ENCODE data around the gene SH3BP1. TPM values are rescaled to one million over a fixed set of nuclear protein-coding genes. Genes with fewer than 3 reads are reported as not detected.

Gene SH3BP1
- total and polyA plus RNA-seq, 2 of the 13 experiments (the other 11 are each of a cell fraction or from before 2014, with no cell fraction given): 8.4 to 18.5 TPM

DNA sequence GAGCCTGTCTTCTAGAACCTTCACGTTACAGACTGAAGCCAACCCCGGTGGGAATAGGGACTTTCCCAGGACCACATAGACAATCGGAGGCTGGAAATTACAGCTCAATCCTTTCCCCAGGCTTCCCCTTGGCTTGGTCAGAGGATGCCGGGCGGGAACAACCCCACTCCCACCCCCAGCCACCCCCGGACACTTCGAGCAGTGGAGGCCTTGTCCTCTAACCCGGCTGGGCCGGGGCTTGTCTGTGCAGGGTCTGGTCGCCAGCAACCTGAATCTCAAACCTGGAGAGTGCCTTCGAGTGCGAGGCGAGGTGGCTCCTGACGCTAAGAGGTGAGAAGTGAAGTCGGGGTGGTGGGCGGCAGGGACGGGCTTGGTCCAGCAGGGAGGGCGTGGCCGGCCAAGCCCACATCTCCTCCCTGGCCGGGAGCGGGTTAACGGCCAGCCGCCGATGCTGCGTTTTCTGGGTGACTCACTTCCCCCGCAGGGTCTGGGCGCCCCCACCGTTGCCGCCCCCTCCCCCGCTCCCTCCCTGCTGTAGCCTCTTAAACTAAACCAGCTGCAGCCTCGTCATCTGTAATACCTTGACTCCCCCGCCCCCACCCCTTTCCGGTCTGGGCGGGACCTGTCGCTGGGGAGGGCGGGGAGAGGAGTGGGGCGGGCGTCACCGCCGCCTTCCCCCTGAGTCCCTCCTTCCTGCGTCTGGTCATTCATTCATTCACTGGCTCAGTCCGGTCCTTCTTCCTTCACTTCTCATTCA lies 37.4 kb downstream of the SH3BP1 start (continued):
- no peak for TF ChIP-seq HNF1A (IDR thresholded peaks at IDR 0.05; ENCODE audit: low read depth)
- TF ChIP-seq HNF1A (CRISPR knock-in tag; IDR thresholded peaks at IDR 0.05; ENCODE audit: borderline replicate concordance): no peak
- no peak for TF ChIP-seq SCMH1 (CRISPR knock-in tag; IDR thresholded peaks at IDR 0.05; ENCODE audit: borderline replicate concordance)
- peak; percentile 66; the same call in 1 of the 2 replicates for TF ChIP-seq MTA1 (CRISPR knock-in tag; IDR thresholded peaks at IDR 0.05; ENCODE audit: borderline replicate concordance)
- no peak for TF ChIP-seq CAMTA2 (CRISPR knock-in tag; IDR thresholded peaks at IDR 0.05; ENCODE audit: borderline replicate concordance)
- TF ChIP-seq BHLHE40 (IDR thresholded peaks at IDR 0.05; ENCODE audit: low read length): no peak
- peak; percentile 43; the same call in 1 of the 2 replicates for TF ChIP-seq UBTF (CRISPR knock-in tag; IDR thresholded peaks at IDR 0.05)
- TF ChIP-seq MIXL1 (CRISPR knock-in tag; IDR thresholded peaks at IDR 0.05): no peak
- TF ChIP-seq, protein P1, sequence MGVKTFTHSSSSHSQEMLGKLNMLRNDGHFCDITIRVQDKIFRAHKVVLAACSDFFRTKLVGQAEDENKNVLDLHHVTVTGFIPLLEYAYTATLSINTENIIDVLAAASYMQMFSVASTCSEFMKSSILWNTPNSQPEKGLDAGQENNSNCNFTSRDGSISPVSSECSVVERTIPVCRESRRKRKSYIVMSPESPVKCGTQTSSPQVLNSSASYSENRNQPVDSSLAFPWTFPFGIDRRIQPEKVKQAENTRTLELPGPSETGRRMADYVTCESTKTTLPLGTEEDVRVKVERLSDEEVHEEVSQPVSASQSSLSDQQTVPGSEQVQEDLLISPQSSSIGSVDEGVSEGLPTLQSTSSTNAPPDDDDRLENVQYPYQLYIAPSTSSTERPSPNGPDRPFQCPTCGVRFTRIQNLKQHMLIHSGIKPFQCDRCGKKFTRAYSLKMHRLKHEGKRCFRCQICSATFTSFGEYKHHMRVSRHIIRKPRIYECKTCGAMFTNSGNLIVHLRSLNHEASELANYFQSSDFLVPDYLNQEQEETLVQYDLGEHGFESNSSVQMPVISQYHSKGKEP (CRISPR knock-in tag; IDR thresholded peaks at IDR 0.05): no peak
- TF ChIP-seq ZNF770 (CRISPR knock-in tag; IDR thresholded peaks at IDR 0.05): peak; percentile 16; the same call in 1 of the 2 replicates
- TF ChIP-seq KDM2A (CRISPR knock-in tag; IDR thresholded peaks at IDR 0.05; ENCODE audit: borderline replicate concordance, low read depth): peak; percentile 59; the same call in 1 of the 2 replicates
- TF ChIP-seq ZBTB34 (CRISPR knock-in tag; IDR thresholded peaks at IDR 0.05): no peak
- 0 out of 2 replicates have a peak, but pooled peaks have one; percentile 35 for TF ChIP-seq HES4 (CRISPR knock-in tag; IDR thresholded peaks at IDR 0.05; ENCODE audit: borderline replicate concordance)
- TF ChIP-seq MXI1 (IDR thresholded peaks at IDR 0.05; ENCODE audit: borderline replicate concordance, low read depth, low read length): peak; percentile 34; the same call in 1 of the 3 replicates
- TF ChIP-seq POLR2G (IDR thresholded peaks at IDR 0.05; ENCODE audit: low read depth, low read length): peak; percentile 27; the same call in 1 of the 2 replicates
- 0 out of 2 replicates have a peak, but pooled peaks have one; percentile 18 for TF ChIP-seq THAP11 (CRISPR knock-in tag; IDR thresholded peaks at IDR 0.05)
- no peak for TF ChIP-seq ARID2 (CRISPR knock-in tag; IDR thresholded peaks at IDR 0.05; ENCODE audit: borderline replicate concordance)

Data from HepG2 (cell line).